Osteocyte (in vitro differentiated cells): ENCODE measurements around the gene GRM3. TPM values are rescaled to one million over a fixed set of nuclear protein-coding genes. Genes with fewer than 3 reads are reported as not detected.
A peak's percentile ranks its signal among the peaks of the same experiment; 100 is the strongest.

Experiments
- DNase-seq: peaks from one replicate; pipeline ENCODE4 v3.0.0; 2021; ENCODE audit warnings: mixed read lengths; ENCODE audit not compliant: unreplicated experiment; ENCODE audit errors: extremely low spot score
- H3K27ac Mint-ChIP-seq: one replicate; pipeline ENCODE4 v1.8.0; 2021; ENCODE audit warnings: mild to moderate bottlenecking, mixed read lengths; ENCODE audit not compliant: unreplicated experiment
- H3K27me3 Mint-ChIP-seq: one replicate; pipeline ENCODE4 v1.8.0; 2021; ENCODE audit warnings: mixed read lengths; ENCODE audit not compliant: unreplicated experiment
- H3K36me3 Mint-ChIP-seq: one replicate; pipeline ENCODE4 v1.8.0; 2021; ENCODE audit warnings: mixed read lengths; ENCODE audit not compliant: unreplicated experiment
- H3K4me1 Mint-ChIP-seq: one replicate; pipeline ENCODE4 v1.8.0; 2021; ENCODE audit warnings: mixed read lengths; ENCODE audit not compliant: unreplicated experiment
- H3K4me3 Mint-ChIP-seq: one replicate; pipeline ENCODE4 v1.8.0; 2021; ENCODE audit warnings: mild to moderate bottlenecking, moderate library complexity, mixed read lengths; ENCODE audit not compliant: unreplicated experiment
- H3K9me3 Mint-ChIP-seq: one replicate; pipeline ENCODE4 v1.8.0; 2021; ENCODE audit warnings: mixed read lengths; ENCODE audit not compliant: unreplicated experiment
- CTCF ChIP-seq: fragments of 200-600 bp; sonication (generic); IDR thresholded peaks from 2 replicates; pipeline ENCODE4 v1.5.0; 2021; ENCODE audit warnings: antibody characterized with exemption, mild to moderate bottlenecking, moderate library complexity
- total RNA-seq: library from RNA; stranded (reverse); gene quantifications from 2 replicates; pipeline ENCODE4 v1.2.1, GENCODE V29; 2021

GRM3 gene
- total RNA-seq, 1 donor from 2014 or later, result not detected

DNA sequence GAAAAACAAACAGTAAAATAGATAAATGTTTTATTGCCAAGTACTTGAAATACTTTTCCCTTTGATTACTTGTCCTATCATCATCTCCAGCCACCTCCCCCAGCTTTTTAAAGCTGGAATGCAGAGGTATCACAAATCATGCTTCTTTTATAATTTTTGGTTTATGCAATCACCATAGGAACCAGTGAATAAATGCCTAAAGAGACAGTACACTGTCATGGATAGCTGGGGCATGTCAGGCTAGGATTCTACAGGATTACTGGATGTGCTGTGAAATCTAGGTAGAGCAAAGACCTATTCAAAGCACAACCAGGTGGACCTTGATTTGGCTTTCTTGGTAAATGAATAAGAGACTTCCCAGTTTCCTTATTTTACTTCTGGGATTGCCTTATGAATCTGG is 257.2 kb downstream of the GRM3 start:
- no peak for DNase-seq
- Mint-ChIP-seq H3K4me1 (no peaks in the 10 kb centered on the region), H3K9me3 (no peaks in the 10 kb centered on the region), H3K27ac (no peak overlapping the region), H3K4me3 (no peak overlapping the region), H3K27me3 (no peaks in the 10 kb centered on the region), H3K36me3 (peaks cover 19% of the 10 kb centered on the region)
- TF ChIP-seq CTCF, result no peak

DNA sequence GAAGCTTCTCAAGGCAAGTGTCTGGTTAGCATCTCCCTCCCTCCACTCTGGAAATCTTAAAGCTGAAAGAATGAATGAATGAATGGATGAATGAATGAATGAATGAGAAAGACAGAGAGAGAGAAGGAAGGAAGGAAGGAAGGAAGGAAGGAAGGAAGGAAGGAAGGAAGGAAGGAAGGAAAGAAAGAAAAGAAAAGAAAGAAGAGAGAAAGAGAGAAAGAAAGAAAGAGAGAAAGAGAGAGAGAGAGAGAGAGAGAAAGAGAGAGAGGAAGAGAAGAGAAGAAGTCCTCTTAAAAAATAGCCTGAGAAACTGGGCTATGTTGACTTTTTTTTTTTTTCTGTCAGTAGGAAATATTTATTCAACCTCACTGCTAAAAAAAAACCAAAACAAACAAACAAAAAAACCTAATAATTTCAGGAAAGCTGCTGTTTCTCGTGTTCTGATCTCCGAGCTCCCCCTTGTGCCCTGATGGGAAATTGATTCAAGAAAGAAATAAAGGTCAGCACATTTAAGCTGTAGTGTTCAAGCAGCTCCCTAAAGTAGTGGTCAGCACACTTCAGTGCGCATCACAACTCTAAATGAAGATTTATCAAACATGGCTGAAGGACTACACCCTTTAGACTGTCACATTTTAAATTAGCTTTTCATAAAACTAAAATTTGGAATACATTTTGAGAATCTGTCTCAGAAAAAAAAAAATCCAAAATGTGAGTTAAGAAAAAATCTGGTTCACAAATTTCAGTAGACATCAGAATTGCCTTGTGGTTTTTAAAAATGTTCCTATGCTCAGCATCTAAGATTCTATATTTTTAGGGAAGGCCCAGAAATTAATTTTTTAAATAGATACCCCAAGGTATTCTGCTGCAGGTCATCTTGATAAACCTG is 261.5 kb downstream of the GRM3 start:
- H3K4me3 Mint-ChIP-seq, result no peak overlapping the region

DNA sequence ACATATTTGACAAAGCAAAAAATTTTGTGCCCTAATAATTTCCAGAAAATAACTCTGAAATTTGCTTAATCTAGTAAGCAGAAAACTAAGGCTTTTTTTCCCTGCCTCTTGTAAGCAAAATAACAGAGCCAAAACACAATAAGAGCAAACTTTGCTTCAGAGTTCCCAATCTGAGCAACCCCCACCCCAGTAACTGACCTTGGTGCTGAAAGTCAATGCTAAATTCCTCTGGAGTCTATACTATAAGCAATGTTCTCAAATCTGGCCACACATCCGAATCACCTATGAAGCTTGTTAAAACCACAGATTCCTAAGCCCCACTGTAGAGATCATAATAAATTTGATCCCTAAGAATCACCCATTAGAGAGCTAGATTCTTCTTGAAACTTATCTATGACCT is 265.2 kb downstream of the GRM3 start:
- DNase-seq, result no peak
- no peaks in the 10 kb centered on the region for H3K9me3 Mint-ChIP-seq

More for the DNA sequence above, 261.5 kb downstream of the GRM3 start:
- Mint-ChIP-seq H3K9me3 (no peaks in the 10 kb centered on the region), H3K4me1 (no peaks in the 10 kb centered on the region), H3K27me3 (no peaks in the 10 kb centered on the region), H3K36me3 (peaks cover 8% of the 10 kb centered on the region), H3K27ac (no peak overlapping the region)
- DNase-seq, result no peak
- TF ChIP-seq CTCF, result peak; percentile 67

DNA sequence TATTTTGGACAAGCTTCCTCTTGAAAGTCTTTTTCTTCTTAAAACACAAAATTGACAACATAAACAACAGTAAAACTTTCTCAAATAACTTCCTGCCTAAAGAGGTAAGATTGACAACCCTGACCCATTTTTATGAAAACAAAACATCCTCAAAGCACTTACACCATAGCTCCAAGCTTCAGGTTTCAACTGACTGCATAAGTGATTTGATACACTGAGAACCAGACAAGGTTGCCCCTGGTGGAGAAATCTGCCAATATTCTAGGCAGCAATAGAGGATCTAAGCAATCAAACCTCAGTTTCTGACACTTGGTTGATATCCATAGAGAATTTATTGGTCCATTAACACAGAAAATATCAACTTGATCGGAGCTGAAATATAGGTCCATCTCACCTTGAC is 267.9 kb downstream of the GRM3 start:
- Mint-ChIP-seq H3K4me1 (peaks cover 26% of the 10 kb centered on the region), H3K27me3 (no peaks in the 10 kb centered on the region), H3K36me3 (peaks cover 26% of the 10 kb centered on the region), H3K4me3 (no peak overlapping the region), H3K27ac (peak overlapping the region; percentile 1), H3K9me3 (no peaks in the 10 kb centered on the region)
- TF ChIP-seq CTCF, result peak; percentile 24
- no peak for DNase-seq

More for the DNA sequence above, 265.2 kb downstream of the GRM3 start:
- no peak overlapping the region for H3K27ac Mint-ChIP-seq
- no peak for TF ChIP-seq CTCF
- peaks cover 24% of the 10 kb centered on the region for H3K36me3 Mint-ChIP-seq
- H3K4me3 Mint-ChIP-seq, result no peak overlapping the region
- no peaks in the 10 kb centered on the region for H3K27me3 Mint-ChIP-seq
- H3K4me1 Mint-ChIP-seq, result peaks cover 14% of the 10 kb centered on the region

DNA sequence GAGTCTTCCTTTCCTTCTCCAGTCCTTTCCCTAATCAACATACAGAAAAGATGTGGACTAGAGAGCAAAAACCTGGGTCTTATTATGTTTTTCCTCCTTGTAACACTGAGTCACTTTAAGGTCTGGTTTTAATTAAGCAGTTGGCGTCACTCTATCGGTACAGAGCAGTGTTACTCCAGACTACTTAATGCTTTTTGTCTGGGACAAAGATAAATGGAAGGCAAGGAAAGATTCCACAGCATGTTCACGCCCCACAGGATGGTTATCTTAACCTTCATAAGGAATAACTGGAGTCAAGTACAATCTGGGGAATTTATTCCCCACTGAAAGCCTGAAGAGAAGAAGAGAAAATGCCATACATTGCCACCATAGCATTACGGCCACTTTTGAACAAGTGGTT is 270.0 kb downstream of the GRM3 start:
- H3K36me3 Mint-ChIP-seq, result peaks cover 26% of the 10 kb centered on the region

More for the DNA sequence above, 270.0 kb downstream of the GRM3 start:
- H3K9me3 Mint-ChIP-seq, result no peaks in the 10 kb centered on the region
- no peak for TF ChIP-seq CTCF
- H3K4me3 Mint-ChIP-seq, result no peak overlapping the region
- no peak for DNase-seq
- H3K27me3 Mint-ChIP-seq, result no peaks in the 10 kb centered on the region
- H3K4me1 Mint-ChIP-seq, result peaks cover 26% of the 10 kb centered on the region
- peak overlapping the region; percentile 68 for H3K27ac Mint-ChIP-seq
